Esophagus muscularis mucosa (tissue), 4 donors: ENCODE data around the gene TRIM49.
"Not testable (repeated sequence)": the region's sequence is repeated elsewhere in the genome, so short reads cannot be mapped to it uniquely, and the experiment has no call there.

Experiments used
- EP300 ChIP-seq: sonication (generic); formaldehyde crosslinking; IDR thresholded peaks from one replicate; pipeline ENCODE4 v1.6.1; 2017; ENCODE audit warnings: antibody characterized with exemption
- POLR2A ChIP-seq: fragments of 450-650 bp; IDR thresholded peaks from one replicate; pipeline ENCODE4 v1.6.1; 2017; ENCODE audit warnings: antibody characterized with exemption, moderate library complexity, mild to moderate bottlenecking, low read depth
- TF ChIP-seq, protein P1 (sequence below), 3 experiments: fragments of 200-600 bp in 2 of 3; fragments of 450-650 bp in 1 of 3; sonication (generic) in 2 of 3; IDR thresholded peaks; one replicate each; pipeline ENCODE4 v1.5.1; 2017 to 2019; ENCODE audit warnings: antibody characterized with exemption in 3 of 3, mild to moderate bottlenecking in 2 of 3, moderate library complexity in 1 of 3

DNA sequence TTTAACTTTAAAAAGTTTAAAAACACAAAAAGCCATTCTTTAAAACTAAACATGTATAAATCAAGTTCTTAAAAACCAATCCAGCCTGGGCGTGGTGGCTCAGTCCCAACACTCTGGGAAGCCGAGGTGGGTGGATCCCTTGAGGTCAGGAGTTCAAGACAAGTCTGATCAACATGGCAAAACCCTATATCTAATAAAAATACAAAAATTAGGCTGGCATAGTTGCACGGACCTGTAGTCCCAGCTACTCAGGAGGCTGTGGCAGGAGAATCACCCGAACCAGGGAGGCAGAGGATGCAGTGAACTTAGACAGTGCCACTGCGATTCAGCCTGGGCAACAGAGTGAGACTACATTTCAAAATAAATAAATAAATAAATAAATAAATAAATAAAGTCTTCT, 5.2 kb upstream of the TRIM49 start:
- TF ChIP-seq, protein P1, sequence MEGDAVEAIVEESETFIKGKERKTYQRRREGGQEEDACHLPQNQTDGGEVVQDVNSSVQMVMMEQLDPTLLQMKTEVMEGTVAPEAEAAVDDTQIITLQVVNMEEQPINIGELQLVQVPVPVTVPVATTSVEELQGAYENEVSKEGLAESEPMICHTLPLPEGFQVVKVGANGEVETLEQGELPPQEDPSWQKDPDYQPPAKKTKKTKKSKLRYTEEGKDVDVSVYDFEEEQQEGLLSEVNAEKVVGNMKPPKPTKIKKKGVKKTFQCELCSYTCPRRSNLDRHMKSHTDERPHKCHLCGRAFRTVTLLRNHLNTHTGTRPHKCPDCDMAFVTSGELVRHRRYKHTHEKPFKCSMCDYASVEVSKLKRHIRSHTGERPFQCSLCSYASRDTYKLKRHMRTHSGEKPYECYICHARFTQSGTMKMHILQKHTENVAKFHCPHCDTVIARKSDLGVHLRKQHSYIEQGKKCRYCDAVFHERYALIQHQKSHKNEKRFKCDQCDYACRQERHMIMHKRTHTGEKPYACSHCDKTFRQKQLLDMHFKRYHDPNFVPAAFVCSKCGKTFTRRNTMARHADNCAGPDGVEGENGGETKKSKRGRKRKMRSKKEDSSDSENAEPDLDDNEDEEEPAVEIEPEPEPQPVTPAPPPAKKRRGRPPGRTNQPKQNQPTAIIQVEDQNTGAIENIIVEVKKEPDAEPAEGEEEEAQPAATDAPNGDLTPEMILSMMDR (IDR thresholded peaks at IDR 0.05), result not testable (repeated sequence)
- not testable (repeated sequence) for TF ChIP-seq POLR2A, EP300
